PC-3 (cell line): ENCODE results near the gene RALY. TPM values are rescaled to one million over a fixed set of nuclear protein-coding genes. Genes with fewer than 3 reads are reported as not detected.
A peak's percentile ranks its signal among the peaks of the same experiment; 100 is the strongest.

Experiments used
- ATAC-seq: fragments of 200-7000 bp; cut with Tn5 transposase; 2 replicates; pipeline ENCODE4 v1.9.1; 2020; ENCODE audit warnings: mild to moderate bottlenecking, moderate library complexity
- BruUV-seq: library from RNA; stranded (reverse); fragments of 400-500 nt; replicated peaks from 2 replicates; lab custom pipeline; 2021; lab: Mats Ljungman, UMichigan
- CTCF ChIA-PET: fragments of 300-600 bp; sonication (Branson Sonifier 250); formaldehyde crosslinking; loops from one replicate; lab custom pipeline; 2022; ENCODE audit warnings: antibody characterized with exemption; lab: Charles Lee
- POLR2A ChIA-PET: fragments of 300-600 bp; sonication (Branson Sonifier 250); formaldehyde crosslinking; loops from one replicate; lab custom pipeline; 2022; ENCODE audit warnings: antibody characterized with exemption; ENCODE audit not compliant: unreplicated experiment; lab: Charles Lee
- DNase-seq: peaks from one replicate; pipeline ENCODE4 v3.0.0-alpha.2; 2015
- H2AFZ ChIP-seq: fragments of 300-600 bp; sonication (generic); 2 replicates; pipeline ENCODE4 v1.6.0; 2016; ENCODE audit warnings: antibody characterized with exemption, low read length
- H3F3A ChIP-seq: fragments of 300-600 bp; sonication (generic); one replicate; pipeline ENCODE4 v1.6.0; 2017; ENCODE audit warnings: antibody characterized with exemption, low read length, control low read depth, mild to moderate bottlenecking; ENCODE audit not compliant: unreplicated experiment
- H3K27ac ChIP-seq: fragments of 300-600 bp; sonication (generic); 2 replicates; pipeline ENCODE4 v1.5.1; 2016; ENCODE audit warnings: mild to moderate bottlenecking, low read length
- H3K27me3 ChIP-seq: fragments of 300-600 bp; sonication (generic); 2 replicates; pipeline ENCODE4 v1.6.1; 2016; ENCODE audit warnings: low read length, mixed read lengths
- H3K36me3 ChIP-seq: fragments of 300-600 bp; sonication (generic); 2 replicates; pipeline ENCODE4 v1.6.1; 2016; ENCODE audit warnings: low read depth, mixed run types, low read length, mixed read lengths
- H3K4me1 ChIP-seq: fragments of 300-600 bp; sonication (generic); 2 replicates; pipeline ENCODE4 v1.5.1; 2016; ENCODE audit warnings: low read length; ENCODE audit not compliant: insufficient read depth
- H3K4me2 ChIP-seq: fragments of 300-600 bp; sonication (generic); 2 replicates; pipeline ENCODE4 v1.6.0; 2016; ENCODE audit warnings: low read length
- H3K4me3 ChIP-seq: fragments of 300-600 bp; sonication (generic); 2 replicates; pipeline ENCODE4 v1.5.1; 2016; ENCODE audit warnings: mild to moderate bottlenecking, low read length, mixed read lengths
- H3K79me2 ChIP-seq: fragments of 300-600 bp; sonication (generic); 2 replicates; pipeline ENCODE4 v1.6.1; 2017; ENCODE audit warnings: low read length, mixed read lengths
- H3K9ac ChIP-seq: fragments of 300-600 bp; sonication (generic); 2 replicates; pipeline ENCODE4 v1.6.0; 2016; ENCODE audit warnings: mild to moderate bottlenecking, low read length
- H3K9me2 ChIP-seq: fragments of 300-600 bp; sonication (generic); replicated peaks from 2 replicates; pipeline ENCODE4 v1.6.1; 2016; ENCODE audit warnings: mixed run types, low read length, mixed read lengths
- H3K9me3 ChIP-seq: fragments of 300-600 bp; sonication (generic); 2 replicates; pipeline ENCODE4 v1.6.1; 2016; ENCODE audit warnings: low read length, mixed read lengths
- H4K20me1 ChIP-seq: fragments of 300-600 bp; sonication (generic); 2 replicates; pipeline ENCODE4 v1.6.1; 2016; ENCODE audit warnings: low read length, mixed read lengths
- CTCF ChIP-seq: fragments of 300-600 bp; sonication (generic); conservative IDR thresholded peaks from 2 replicates; pipeline ENCODE4 v1.5.1; 2017; ENCODE audit warnings: antibody characterized with exemption, low read depth, mild to moderate bottlenecking, low read length
- EZH2 ChIP-seq: fragments of 300-600 bp; sonication (generic); IDR thresholded peaks from one replicate; pipeline ENCODE4 v1.6.1; 2017; ENCODE audit warnings: antibody characterized with exemption, mild to moderate bottlenecking, low read length; ENCODE audit not compliant: unreplicated experiment
- EZH2phosphoT487 ChIP-seq: fragments of 300-600 bp; sonication (generic); IDR thresholded peaks from 2 replicates; pipeline ENCODE4 v1.6.1; 2018; ENCODE audit warnings: mild to moderate bottlenecking, antibody characterized with exemption, low read length, borderline replicate concordance
- intact Hi-C: fragments of 100-400 bp; cut with micrococcal nuclease; formaldehyde crosslinking; loops from 2 replicates; pipeline ENCODE4 v1.9.0; 2023
- total RNA-seq: library from RNA; depleted of rRNA; stranded (reverse); fragments of >200 nt; gene quantifications from 2 replicates; pipeline ENCODE4 v1.2.3, GENCODE V29; 2014

The RALY gene
- total RNA-seq, 1 experiment from 2014 or later: 160 TPM

DNA sequence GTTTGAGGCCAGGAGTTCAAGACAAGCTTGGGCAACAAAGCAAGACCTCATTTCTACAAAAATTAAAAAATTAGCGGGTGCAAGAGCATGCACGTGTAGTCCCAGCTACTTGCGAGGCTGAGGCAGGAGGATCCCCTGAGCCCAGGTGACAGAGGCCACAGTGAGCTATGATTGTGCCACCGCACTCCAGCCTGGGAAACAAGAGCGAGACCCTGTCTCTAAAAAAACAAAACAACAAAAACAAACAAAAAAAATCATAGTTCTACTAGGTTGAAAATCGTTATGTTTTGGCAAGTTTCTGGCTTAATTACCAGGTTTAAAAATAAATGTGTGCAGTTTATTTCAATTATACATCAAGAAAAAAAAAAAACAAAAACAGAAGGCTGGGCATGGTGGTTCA lies 115.7 kb downstream of the RALY start:
- no peaks in the 10 kb centered on the region for H3K9me2 ChIP-seq

GRCh38 chr20:34110025-34110744 lies 116.5 kb downstream of the RALY start:
- Histone ChIP-seq H3K36me3 (peaks cover 26% of the 10 kb centered on the region; the same call in 1 of the 2 replicates), H4K20me1 (peaks cover 61% of the 10 kb centered on the region), H3K4me3 (peak overlapping the region; percentile 97), H2AFZ (no peak overlapping the region), H3K4me2 (peak overlapping the region; percentile 92), H3K4me1 (peaks cover 27% of the 10 kb centered on the region; the same call in 1 of the 2 replicates), H3K27ac (no peak overlapping the region), H3K27me3 (no peaks in the 10 kb centered on the region), H3F3A (no peaks in the 10 kb centered on the region), H3K9me2 (no peaks in the 10 kb centered on the region), H3K79me2 (peaks cover 69% of the 10 kb centered on the region), H3K9me3 (no peaks in the 10 kb centered on the region), H3K9ac (peak overlapping the region; percentile 98)
- intact Hi-C loops: loop anchor here (5.0 kb wide), 1 partner anchor 378 kb away; the partner anchor contains the start of gene ZNF341
- TF ChIP-seq EZH2 (no peak), CTCF (no peak), EZH2phosphoT487 (no peak)
- no TSS peak for BruUV-seq
- ATAC-seq (no peak), DNase-seq (no peak)
- ChIA-PET CTCF (no interaction called here), POLR2A (no interaction called here)

More for the DNA sequence above, 115.7 kb downstream of the RALY start:
- DNase-seq (no peak), ATAC-seq (no peak)
- Histone ChIP-seq H3F3A (no peaks in the 10 kb centered on the region), H3K27me3 (no peaks in the 10 kb centered on the region), H2AFZ (no peak overlapping the region), H3K27ac (no peak overlapping the region), H3K4me1 (peaks cover 27% of the 10 kb centered on the region; the same call in 1 of the 2 replicates), H3K36me3 (peaks cover 33% of the 10 kb centered on the region), H3K4me3 (peak overlapping the region; percentile 97; the same call in 1 of the 2 replicates), H3K79me2 (peaks cover 76% of the 10 kb centered on the region), H3K9me3 (no peaks in the 10 kb centered on the region), H4K20me1 (peaks cover 68% of the 10 kb centered on the region), H3K4me2 (peak overlapping the region; percentile 92), H3K9ac (no peak overlapping the region)
- TF ChIP-seq EZH2phosphoT487: no peak
- TF ChIP-seq CTCF: no peak
- TF ChIP-seq EZH2: no peak
- POLR2A ChIA-PET: no interaction called here
- CTCF ChIA-PET: no interaction called here
- intact Hi-C loops: no loop called here
- no TSS peak for BruUV-seq
